BJ (cell line): ENCODE results near the gene MVB12A. TPM values are rescaled to one million over a fixed set of nuclear protein-coding genes. Genes with fewer than 3 reads are reported as not detected.
A peak's percentile ranks its signal among the peaks of the same experiment; 100 is the strongest.

Source experiments
- CTCF ChIA-PET: fragments of 350-600 bp; formaldehyde crosslinking; extraction: SDS; loops from one replicate; lab custom pipeline; 2021; ENCODE audit warnings: antibody characterized with exemption, inconsistent platforms; lab: Yijun Ruan, JAX
- POLR2A ChIA-PET: fragments of 300-600 bp; sonication (Branson Sonifier 250); formaldehyde crosslinking; extraction: SDS; loops from one replicate; lab custom pipeline; 2021; ENCODE audit warnings: antibody characterized with exemption; lab: Charles Lee
- DNase-seq: peaks from one replicate; pipeline ENCODE4 v3.0.0-alpha.2; 2011; ENCODE audit warnings: low read depth
- H3K27me3 ChIP-seq: 2 replicates; pipeline ENCODE4 v1.6.0; 2011; ENCODE audit warnings: low read length; ENCODE audit not compliant: control insufficient read depth, insufficient read depth
- H3K36me3 ChIP-seq: 2 replicates; pipeline ENCODE4 v1.5.1; 2011; ENCODE audit warnings: low read length; ENCODE audit not compliant: control insufficient read depth, insufficient read depth
- H3K4me3 ChIP-seq: 2 replicates; pipeline ENCODE4 v1.5.1; 2011; ENCODE audit warnings: low read depth, mild to moderate bottlenecking, control low read depth, low read length
- polyA plus RNA-seq: library from polyadenylated mRNA; depleted of rRNA; stranded (reverse); fragments of >200 nt; gene quantifications from 2 replicates; pipeline ENCODE4 v1.2.3, GENCODE V29; 2011; rRNA removed
- TF ChIP-seq, protein P1 (sequence below): IDR thresholded peaks from 2 replicates; pipeline ENCODE4 v1.5.1; 2011; ENCODE audit warnings: low read depth, mild to moderate bottlenecking, control low read depth, inconsistent platforms, low read length, moderate library complexity; ENCODE audit not compliant: insufficient read depth

The MVB12A gene
- polyA plus RNA-seq, 1 experiment, result 47.3 TPM

DNA sequence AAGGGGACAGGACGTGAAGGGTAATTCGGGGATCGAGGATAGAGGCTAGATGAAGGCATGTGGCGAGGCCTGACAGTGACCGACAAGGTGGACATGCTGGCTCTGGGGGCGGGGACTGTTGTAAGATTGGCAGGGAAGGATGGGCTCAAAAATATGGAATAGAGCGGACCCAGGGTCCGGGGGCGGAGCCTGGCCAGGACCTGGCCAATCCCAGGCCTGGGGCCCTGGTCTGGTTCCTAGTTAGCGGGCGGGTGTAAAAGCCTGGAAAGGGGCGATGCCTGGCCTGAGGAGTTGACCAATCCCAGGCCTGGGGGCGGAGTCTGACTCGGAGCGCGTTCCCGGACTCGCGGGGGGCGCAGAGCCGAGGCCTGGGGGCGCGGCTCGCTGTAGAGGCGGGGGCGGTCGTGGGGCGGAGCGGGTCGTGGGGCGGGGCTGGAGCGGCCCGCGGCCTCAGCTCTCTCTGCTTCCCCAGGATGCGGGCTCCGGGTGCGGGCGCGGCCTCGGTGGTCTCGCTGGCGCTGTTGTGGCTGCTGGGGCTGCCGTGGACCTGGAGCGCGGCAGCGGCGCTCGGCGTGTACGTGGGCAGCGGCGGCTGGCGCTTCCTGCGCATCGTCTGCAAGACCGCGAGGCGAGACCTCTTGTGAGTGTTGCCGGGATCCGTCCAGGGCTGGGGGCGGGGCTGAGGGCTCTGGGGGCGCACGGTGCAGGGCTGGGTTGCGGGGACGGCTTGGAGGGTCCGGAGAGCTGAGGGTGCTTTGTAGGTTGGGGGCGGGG is 50.4 kb downstream of the MVB12A start, which contains the start of gene SLC27A1:
TSS of gene SLC27A1 (plus strand) at position 457 of the 774 bp plus-strand sequence. CDS start at position 474, 17 bp downstream.
- peak within 1 kb of the TSS; percentile 91 for H3K4me3 ChIP-seq
- ChIA-PET POLR2A (interaction anchor here (0.8 kb wide), 1 partner anchor 51 kb away, joined by 3 read pairs; no protein-coding TSS in a partner anchor), CTCF (interaction anchor here (0.5 to 3.3 kb wide), 3 partner anchors 10 to 1705 kb away, joined by 3 to 17 read pairs (median 4); no protein-coding TSS in a partner anchor)
- TF ChIP-seq, protein P1, sequence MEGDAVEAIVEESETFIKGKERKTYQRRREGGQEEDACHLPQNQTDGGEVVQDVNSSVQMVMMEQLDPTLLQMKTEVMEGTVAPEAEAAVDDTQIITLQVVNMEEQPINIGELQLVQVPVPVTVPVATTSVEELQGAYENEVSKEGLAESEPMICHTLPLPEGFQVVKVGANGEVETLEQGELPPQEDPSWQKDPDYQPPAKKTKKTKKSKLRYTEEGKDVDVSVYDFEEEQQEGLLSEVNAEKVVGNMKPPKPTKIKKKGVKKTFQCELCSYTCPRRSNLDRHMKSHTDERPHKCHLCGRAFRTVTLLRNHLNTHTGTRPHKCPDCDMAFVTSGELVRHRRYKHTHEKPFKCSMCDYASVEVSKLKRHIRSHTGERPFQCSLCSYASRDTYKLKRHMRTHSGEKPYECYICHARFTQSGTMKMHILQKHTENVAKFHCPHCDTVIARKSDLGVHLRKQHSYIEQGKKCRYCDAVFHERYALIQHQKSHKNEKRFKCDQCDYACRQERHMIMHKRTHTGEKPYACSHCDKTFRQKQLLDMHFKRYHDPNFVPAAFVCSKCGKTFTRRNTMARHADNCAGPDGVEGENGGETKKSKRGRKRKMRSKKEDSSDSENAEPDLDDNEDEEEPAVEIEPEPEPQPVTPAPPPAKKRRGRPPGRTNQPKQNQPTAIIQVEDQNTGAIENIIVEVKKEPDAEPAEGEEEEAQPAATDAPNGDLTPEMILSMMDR, result no peak
- H3K36me3 ChIP-seq, result no peaks in the 10 kb centered on the region
- H3K27me3 ChIP-seq, result no peaks in the 10 kb centered on the region
- DNase-seq, result peak; percentile 97

DNA sequence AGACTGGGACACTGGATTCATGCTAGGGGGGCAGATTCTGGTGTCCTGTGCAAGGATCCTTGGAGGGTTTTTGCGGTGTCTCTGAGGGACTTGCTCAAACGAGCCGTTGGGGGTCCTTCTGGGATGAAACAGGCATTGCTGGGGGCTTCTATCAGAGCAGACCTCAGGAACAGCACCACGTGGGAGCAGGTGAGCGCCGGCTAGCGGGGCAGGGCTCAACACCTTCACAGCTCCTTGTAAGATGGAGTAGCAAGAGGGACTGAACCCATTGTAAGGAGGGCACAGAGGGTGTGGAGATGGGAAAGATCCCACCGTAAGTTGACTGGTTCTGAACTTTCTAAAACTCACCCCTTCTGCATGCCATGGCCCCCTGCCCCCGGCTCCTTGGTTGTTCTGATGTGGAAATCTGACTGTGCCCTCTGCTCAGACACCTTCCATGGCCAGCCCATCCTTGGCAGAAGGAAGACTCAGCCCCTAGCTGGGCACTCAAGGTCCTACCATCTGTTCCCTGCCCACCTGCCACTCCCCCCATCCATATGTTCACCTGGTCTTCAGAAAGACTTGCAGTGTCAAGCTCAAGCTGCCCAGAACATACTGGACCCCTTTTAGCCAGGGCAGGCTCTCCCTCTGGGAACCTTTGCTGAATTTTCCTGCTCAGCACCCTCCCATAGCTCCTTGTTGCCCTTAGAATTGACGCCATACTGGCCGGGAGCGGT is 51.7 kb downstream of the MVB12A start:
- TF ChIP-seq, protein P1, result no peak
- ChIA-PET CTCF (interaction anchor here (1.0 to 3.3 kb wide), 2 partner anchors 8 to 25 kb away, joined by 4 to 17 read pairs; no protein-coding TSS in a partner anchor), POLR2A (no interaction called here)

DNA sequence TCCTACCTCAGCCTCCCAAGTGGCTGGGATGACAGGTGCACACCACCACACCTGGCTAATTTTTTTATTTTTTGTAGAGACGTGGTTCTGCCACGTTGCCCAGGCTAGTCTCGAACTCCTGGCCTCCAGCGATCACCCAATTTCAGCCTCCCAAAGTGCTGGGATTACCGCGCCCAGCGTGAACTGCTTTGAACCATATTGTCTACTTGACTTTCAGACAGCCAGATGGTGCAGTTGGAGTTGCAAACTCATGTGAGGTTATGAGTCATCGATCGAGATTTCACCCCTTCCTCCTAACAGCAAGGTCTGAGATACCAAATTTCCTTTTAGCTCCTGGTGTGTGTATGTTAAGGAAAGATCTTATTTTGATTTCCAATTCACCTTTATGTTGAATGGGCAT is 53.2 kb downstream of the MVB12A start:
- Histone ChIP-seq H3K27me3 (no peaks in the 10 kb centered on the region), H3K36me3 (no peaks in the 10 kb centered on the region), H3K4me3 (no peak overlapping the region)
- ChIA-PET POLR2A (interaction anchor here (0.6 kb wide), 1 partner anchor 40 kb away, joined by 3 read pairs; no protein-coding TSS in a partner anchor), CTCF (interaction anchor here (1.0 to 3.3 kb wide), 3 partner anchors 23 to 170 kb away, joined by 3 to 17 read pairs (median 3); no protein-coding TSS in a partner anchor)
- no peak for DNase-seq
- TF ChIP-seq, protein P1, result no peak

More for the DNA sequence above, 51.7 kb downstream of the MVB12A start:
- Histone ChIP-seq H3K27me3 (no peaks in the 10 kb centered on the region), H3K4me3 (peak overlapping the region; percentile 91), H3K36me3 (no peaks in the 10 kb centered on the region)
- no peak for DNase-seq

Other genes with a start within 250 kb of the MVB12A start
- gene USE1, start 204.7 kb upstream of the MVB12A start, polyA plus RNA-seq, result 27.9 and 29.7 TPM in 2 replicates
- gene OCEL1, start 193.8 kb upstream of the MVB12A start, polyA plus RNA-seq, result 8.1 and 10.0 TPM in 2 replicates
- gene NR2F6, start 174.1 kb upstream of the MVB12A start, polyA plus RNA-seq, result 26.1 and 28.0 TPM in 2 replicates
- gene USHBP1, start 155.3 kb upstream of the MVB12A start, polyA plus RNA-seq, result not detected in 2 replicates
- 90.1 and 122 TPM in 2 replicates for gene BABAM1, start 152.6 kb upstream of the MVB12A start, polyA plus RNA-seq
- gene ANKLE1, start 138.1 kb upstream of the MVB12A start, polyA plus RNA-seq, result 0.18 and 0.38 TPM in 2 replicates
- 7.1 and 11.0 TPM in 2 replicates for gene ABHD8, start 116.6 kb upstream of the MVB12A start, polyA plus RNA-seq
- gene MRPL34, start 114.2 kb upstream of the MVB12A start, polyA plus RNA-seq, result 19.9 and 26.3 TPM in 2 replicates
- 52.7 and 55.6 TPM in 2 replicates for gene DDA1, start 110.5 kb upstream of the MVB12A start, polyA plus RNA-seq
- 1.3 and 1.9 TPM in 2 replicates for gene ANO8, start 85.2 kb upstream of the MVB12A start, polyA plus RNA-seq
- gene GTPBP3, start 82.5 kb upstream of the MVB12A start, polyA plus RNA-seq, result 4.9 and 6.3 TPM in 2 replicates
- gene PLVAP, start 42.7 kb upstream of the MVB12A start, polyA plus RNA-seq, result not detected in 2 replicates
- gene CCDC194, start 25.9 kb upstream of the MVB12A start, polyA plus RNA-seq, result not detected in 2 replicates
- gene BST2, start 14.4 kb upstream of the MVB12A start, polyA plus RNA-seq, result 4.5 and 6.4 TPM in 2 replicates
- 0.09 and 0.11 TPM in 2 replicates for gene TMEM221, start 28.6 kb downstream of the MVB12A start, polyA plus RNA-seq
- gene NXNL1, start 40.9 kb downstream of the MVB12A start, polyA plus RNA-seq, result not detected in 2 replicates
- 12.0 and 18.8 TPM in 2 replicates for gene SLC27A1, start 50.5 kb downstream of the MVB12A start, polyA plus RNA-seq
- gene PGLS, start 91.6 kb downstream of the MVB12A start, polyA plus RNA-seq, result 73.4 and 89.2 TPM in 2 replicates
- gene COLGALT1, start 135.6 kb downstream of the MVB12A start, polyA plus RNA-seq, result 124 and 158 TPM in 2 replicates